Kidney epithelial cell (primary cell): ENCODE results near the gene IGF2. TPM values are rescaled to one million over a fixed set of nuclear protein-coding genes. Genes with fewer than 3 reads are reported as not detected.

Experiments used
- DNase-seq: peaks from one replicate; pipeline ENCODE4 v3.0.0-alpha.2; 2010; ENCODE audit warnings: low read depth
- H3K27me3 ChIP-seq: 2 replicates; pipeline ENCODE4 v1.6.0; 2011; ENCODE audit warnings: low read length; ENCODE audit not compliant: control insufficient read depth, insufficient read depth
- H3K36me3 ChIP-seq: 2 replicates; pipeline ENCODE4 v1.5.1; 2011; ENCODE audit warnings: low read length; ENCODE audit not compliant: control insufficient read depth, insufficient read depth
- H3K4me3 ChIP-seq: 2 replicates; pipeline ENCODE4 v1.5.1; 2011; ENCODE audit warnings: low read depth, mild to moderate bottlenecking, control low read depth, low read length
- total RNA-seq: library from RNA; depleted of rRNA; stranded (reverse); fragments of >200 nt; gene quantifications from 2 replicates; pipeline ENCODE4 v1.2.3, GENCODE V29; 2015
- TF ChIP-seq, protein P1 (sequence below): IDR thresholded peaks from 2 replicates; pipeline ENCODE4 v1.5.1; 2011; ENCODE audit warnings: mild to moderate bottlenecking, moderate library complexity, low read length, control low read depth, inconsistent platforms; ENCODE audit not compliant: insufficient read depth, poor library complexity, severe bottlenecking

The IGF2 gene
- total RNA-seq, 1 donor from 2014 or later, result 8.7 TPM

- DNase-seq, result no peak
- TF ChIP-seq, protein P1, sequence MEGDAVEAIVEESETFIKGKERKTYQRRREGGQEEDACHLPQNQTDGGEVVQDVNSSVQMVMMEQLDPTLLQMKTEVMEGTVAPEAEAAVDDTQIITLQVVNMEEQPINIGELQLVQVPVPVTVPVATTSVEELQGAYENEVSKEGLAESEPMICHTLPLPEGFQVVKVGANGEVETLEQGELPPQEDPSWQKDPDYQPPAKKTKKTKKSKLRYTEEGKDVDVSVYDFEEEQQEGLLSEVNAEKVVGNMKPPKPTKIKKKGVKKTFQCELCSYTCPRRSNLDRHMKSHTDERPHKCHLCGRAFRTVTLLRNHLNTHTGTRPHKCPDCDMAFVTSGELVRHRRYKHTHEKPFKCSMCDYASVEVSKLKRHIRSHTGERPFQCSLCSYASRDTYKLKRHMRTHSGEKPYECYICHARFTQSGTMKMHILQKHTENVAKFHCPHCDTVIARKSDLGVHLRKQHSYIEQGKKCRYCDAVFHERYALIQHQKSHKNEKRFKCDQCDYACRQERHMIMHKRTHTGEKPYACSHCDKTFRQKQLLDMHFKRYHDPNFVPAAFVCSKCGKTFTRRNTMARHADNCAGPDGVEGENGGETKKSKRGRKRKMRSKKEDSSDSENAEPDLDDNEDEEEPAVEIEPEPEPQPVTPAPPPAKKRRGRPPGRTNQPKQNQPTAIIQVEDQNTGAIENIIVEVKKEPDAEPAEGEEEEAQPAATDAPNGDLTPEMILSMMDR, result no peak
- peaks cover 88% of the 10 kb centered on the region for H3K27me3 ChIP-seq
- H3K36me3 ChIP-seq, result no peaks in the 10 kb centered on the region
- H3K4me3 ChIP-seq, result no peak overlapping the region
Measured at GRCh38 chr11:2139621-2140337, 590 bp upstream of the IGF2 start.

DNA sequence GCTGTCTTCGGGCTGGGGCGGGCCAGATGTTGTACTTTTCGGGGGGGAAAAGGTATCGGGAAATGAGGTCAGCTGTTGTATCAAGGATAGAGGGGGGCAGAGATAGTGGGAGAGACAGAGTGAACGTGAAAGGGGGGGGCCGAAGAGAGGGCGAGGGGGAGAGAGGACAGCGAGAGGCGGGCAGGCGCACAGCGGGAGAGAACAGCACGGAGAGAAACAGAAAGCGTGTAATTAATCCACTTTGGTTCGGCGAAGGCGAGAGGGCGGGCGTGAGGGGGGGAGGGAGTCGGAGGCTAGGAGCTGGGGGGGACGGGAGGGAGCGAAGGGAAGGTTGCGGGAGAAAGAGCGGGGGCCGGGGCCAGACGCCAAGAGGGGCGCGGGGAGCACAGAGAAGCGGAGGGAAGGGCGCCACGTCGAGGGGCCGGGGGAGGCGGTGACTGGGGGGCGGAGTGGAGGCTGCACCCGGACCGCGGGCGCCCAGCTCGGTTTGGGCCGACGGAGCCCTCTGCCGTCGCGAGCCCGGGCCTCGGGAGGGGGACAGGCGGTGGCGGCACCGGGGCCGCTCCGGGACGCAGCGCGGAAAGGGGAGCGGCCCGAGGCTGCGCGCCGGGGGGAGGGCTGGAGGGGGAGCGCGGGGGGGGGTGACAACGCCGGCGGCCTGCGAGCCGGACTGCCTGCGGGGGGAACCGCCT is 612 bp downstream of the IGF2 start:
- Histone ChIP-seq H3K36me3 (no peaks in the 10 kb centered on the region), H3K4me3 (no peak overlapping the region), H3K27me3 (peaks cover 88% of the 10 kb centered on the region)
- DNase-seq, result no peak
- TF ChIP-seq, protein P1, result no peak

- DNase-seq, result no peak
- H3K4me3 ChIP-seq, result no peak overlapping the region
- H3K27me3 ChIP-seq, result peaks cover 88% of the 10 kb centered on the region
- TF ChIP-seq, protein P1, result no peak
- no peaks in the 10 kb centered on the region for H3K36me3 ChIP-seq
Measured at GRCh38 chr11:2138068-2138430, 1.1 kb downstream of the IGF2 start.

DNA sequence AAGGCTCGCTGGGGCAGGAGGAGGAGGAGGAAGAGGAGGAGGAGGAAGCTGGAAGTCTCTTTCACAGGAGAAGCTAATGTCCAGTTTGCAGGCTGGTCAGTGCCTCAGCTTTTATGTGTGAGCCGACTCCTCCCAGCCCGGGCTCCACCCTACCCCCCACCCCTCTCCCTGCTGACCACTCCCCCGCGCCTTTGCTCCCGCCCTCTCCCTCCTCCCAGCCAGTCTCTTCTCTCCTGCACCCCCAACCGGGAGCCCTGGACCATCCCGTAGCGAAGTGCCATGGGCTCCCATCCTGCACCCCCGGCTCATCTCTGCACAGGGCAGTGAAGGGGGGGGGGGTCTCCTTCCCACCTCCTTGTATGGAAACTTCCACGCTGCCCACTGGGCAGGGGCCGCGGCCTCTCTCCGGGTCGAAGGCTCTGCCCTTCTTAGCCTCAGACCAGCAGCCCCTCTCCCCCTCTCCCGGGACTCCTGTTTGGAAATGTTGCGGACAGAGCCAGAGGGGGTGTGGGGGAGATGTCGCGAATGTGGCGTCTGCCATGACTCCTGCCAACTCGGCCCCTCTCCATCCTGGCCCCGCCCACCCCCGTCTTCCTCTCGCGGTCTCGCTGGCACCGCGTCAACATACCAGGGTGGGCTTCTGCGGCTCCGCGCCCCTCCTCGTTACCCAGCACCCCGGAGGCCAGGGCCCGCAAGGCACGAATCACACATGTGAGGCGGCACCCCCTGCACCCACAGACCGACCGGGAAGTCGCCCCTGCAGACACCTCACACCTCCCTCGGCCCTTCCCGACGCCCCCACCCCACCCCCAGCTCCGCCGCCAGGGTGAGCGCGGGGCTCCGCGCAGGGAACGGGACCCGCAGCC is 1.8 kb downstream of the IGF2 start:
- Histone ChIP-seq H3K36me3 (no peaks in the 10 kb centered on the region), H3K4me3 (no peak overlapping the region), H3K27me3 (peaks cover 88% of the 10 kb centered on the region)
- no peak for DNase-seq
- TF ChIP-seq, protein P1, result no peak

DNA sequence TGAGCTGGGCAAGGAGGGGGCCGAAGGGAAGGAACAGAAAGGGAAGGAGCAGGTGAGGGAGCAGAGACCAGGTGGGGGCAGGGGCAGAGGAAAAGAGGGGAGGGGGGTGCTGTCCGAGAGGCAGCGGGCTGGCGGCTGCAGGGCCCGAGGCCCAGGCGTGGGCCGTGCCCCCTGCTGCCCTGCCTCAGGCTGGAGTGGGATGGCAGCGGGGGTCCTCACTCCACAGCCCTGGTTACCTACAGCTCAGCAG is 2.3 kb downstream of the IGF2 start:
- H3K4me3 ChIP-seq, result no peak overlapping the region
- no peaks in the 10 kb centered on the region for H3K36me3 ChIP-seq
- H3K27me3 ChIP-seq, result peaks cover 89% of the 10 kb centered on the region
- DNase-seq, result no peak
- TF ChIP-seq, protein P1, result no peak
